Colonic mucosa (tissue), 4 donors: Measurements from ENCODE around the gene EPN2. TPM values are rescaled to one million over a fixed set of nuclear protein-coding genes. Genes with fewer than 3 reads are reported as not detected.

Experiments
- DNase-seq: peaks from one replicate; pipeline ENCODE4 v3.0.0-alpha.2; 2020
- H3K27ac ChIP-seq: fragments of 200-600 bp; one replicate; pipeline ENCODE4 v1.8.0; 2021
- H3K27me3 ChIP-seq: fragments of 200-600 bp; one replicate; pipeline ENCODE4 v1.8.0; 2021
- H3K36me3 ChIP-seq: fragments of 200-600 bp; one replicate; pipeline ENCODE4 v1.8.0; 2021
- H3K4me1 ChIP-seq: fragments of 200-600 bp; one replicate; pipeline ENCODE4 v1.8.0; 2021; ENCODE audit warnings: mild to moderate bottlenecking
- H3K4me3 ChIP-seq: fragments of 200-600 bp; one replicate; pipeline ENCODE4 v1.8.0; 2021
- H3K9ac ChIP-seq, 2 donors: one replicate each; pipeline ENCODE4 v1.7.0; 2013; ENCODE audit warnings: control low read depth in 2 of 2, low read depth in 2 of 2, low read length in 2 of 2
- H3K9me3 ChIP-seq: fragments of 200-600 bp; one replicate; pipeline ENCODE4 v1.8.0; 2021
- CTCF ChIP-seq: fragments of 200-600 bp; IDR thresholded peaks from one replicate; pipeline ENCODE4 v1.8.0; 2022; ENCODE audit warnings: antibody characterized with exemption, mild to moderate bottlenecking
- intact Hi-C: fragments of 100-400 bp; cut with DNase I; formaldehyde crosslinking; loops from one replicate; pipeline ENCODE4 v1.14.1; 2022
- total RNA-seq, 2 donors: library from RNA; stranded (reverse); fragmentation: NEBNext Ultra II Directional in 1 of 2; extraction: Animal tissue kit (Norgen Biotek cat#: 25700) in 1 of 2; gene quantifications; one replicate each; pipeline ENCODE4 v1.2.1, GENCODE V29; 2021
- donor health status: healthy.
- donor health status: DM: no; HTN: no; CAD: no.
- donor health status: DM: no; HTN: no; CAD: no.

Gene EPN2
- total RNA-seq, 2 donors from 2014 or later: 34.7 to 36.3 TPM

DNA sequence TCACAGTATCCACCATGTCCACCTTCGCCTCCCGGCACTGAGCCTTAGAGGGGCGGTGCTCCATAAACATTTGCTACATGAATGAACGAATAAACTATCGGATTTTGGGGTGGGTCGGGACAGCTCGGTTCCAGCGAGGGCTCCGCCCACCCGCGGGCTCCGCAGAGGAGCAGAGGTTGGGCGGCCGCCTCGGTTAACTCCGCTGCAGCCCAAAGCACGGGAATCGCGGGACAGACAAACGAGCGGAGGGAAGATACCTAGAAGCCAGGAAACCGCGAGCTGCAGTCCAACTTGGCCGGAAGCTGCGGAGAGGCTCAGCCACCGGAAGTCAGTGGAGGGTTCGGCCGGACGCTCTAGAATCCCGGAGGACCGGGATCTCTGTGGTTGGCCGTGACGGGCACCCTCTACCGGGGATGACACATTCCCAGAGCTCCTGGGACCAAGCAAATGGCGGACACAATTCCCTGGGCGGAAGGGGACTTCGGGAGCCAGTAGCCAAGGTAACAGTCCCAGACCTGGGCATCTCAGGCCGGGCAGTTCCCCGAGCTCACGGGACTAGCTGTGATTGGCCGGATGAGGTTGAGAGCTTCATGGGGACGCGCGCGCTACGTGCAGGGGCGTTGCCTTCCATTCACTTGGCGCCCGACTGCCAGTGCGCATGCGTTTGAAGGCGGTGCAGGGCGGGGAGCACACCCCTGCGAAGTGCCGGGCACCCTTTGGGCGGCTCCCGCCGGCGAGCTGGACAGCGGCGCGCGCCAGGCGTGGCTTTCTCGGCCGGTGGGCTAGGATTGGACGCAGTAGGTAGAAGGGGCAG is 140.6 kb downstream of the EPN2 start:
- Histone ChIP-seq H3K4me3 (peak overlapping the region; percentile 94), H3K4me1 (peaks cover 6% of the 10 kb centered on the region), H3K36me3 (peaks cover 12% of the 10 kb centered on the region), H3K9ac (peak overlapping the region; percentile 59 to 90), H3K27ac (peak overlapping the region; percentile 94), H3K27me3 (no peaks in the 10 kb centered on the region), H3K9me3 (no peaks in the 10 kb centered on the region)
- DNase-seq: peak; percentile 90
- intact Hi-C loops: no loop called here
- no peak for TF ChIP-seq CTCF

DNA sequence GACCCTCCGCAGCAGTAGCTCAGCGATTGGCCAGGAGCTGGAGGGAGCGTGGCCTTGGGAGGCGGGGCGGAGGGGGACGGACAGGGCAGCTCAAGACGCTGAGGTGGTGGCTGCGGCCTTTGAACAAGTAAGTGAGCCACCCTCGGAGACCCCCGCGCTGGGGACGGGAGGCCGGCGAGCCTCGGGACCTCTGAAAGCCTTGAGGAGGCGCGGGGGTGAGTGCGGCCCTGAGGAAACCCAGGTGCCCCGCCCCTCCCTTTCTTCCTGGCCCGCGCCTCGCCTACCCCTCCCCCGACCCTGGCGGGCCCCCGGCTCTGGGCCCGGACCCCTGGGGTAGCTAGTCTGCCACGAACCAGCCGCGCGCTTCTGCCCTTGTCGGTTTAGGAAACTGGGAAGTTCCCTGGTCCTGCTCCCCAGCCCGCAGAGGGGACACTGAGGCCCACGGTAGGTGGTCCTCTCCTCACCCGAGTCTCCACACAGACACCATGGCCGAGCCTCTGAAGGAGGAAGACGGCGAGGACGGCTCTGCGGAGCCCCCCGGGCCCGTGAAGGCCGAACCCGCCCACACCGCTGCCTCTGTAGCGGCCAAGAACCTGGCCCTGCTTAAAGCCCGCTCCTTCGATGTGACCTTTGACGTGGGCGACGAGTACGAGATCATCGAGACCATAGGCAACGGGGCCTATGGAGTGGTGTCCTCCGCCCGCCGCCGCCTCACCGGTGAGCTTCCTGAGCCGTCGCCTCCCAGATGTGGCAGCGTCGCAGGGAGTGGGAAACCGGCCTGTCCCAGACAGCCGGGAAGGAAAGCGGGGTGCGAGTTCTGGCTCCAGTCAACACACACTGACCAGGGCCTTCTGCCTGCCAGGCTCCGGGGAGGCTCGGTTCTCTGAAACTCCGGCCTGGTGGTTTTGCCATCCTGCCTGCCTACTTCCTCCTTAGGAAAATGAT is 141.5 kb downstream of the EPN2 start, which contains the start of gene MAPK7:
TSS of gene MAPK7 (plus strand) at position 83 of the 945 bp plus-strand sequence. CDS start at position 486, 403 bp downstream.
- peak within 1 kb of the TSS; percentile 94 for H3K4me3 ChIP-seq
- H3K27me3 ChIP-seq: no peaks in the 10 kb centered on the region
- intact Hi-C loops: no loop called here
- TF ChIP-seq CTCF: no peak
- DNase-seq: peak; percentile 98
- H3K36me3 ChIP-seq: peaks cover 20% of the 10 kb centered on the region
- H3K4me1 ChIP-seq: peaks cover 8% of the 10 kb centered on the region
- H3K27ac ChIP-seq: peak within 1 kb of the TSS; percentile 94
- H3K9me3 ChIP-seq: no peaks in the 10 kb centered on the region
- peak within 1 kb of the TSS; percentile 78 to 90 for H3K9ac ChIP-seq

DNA sequence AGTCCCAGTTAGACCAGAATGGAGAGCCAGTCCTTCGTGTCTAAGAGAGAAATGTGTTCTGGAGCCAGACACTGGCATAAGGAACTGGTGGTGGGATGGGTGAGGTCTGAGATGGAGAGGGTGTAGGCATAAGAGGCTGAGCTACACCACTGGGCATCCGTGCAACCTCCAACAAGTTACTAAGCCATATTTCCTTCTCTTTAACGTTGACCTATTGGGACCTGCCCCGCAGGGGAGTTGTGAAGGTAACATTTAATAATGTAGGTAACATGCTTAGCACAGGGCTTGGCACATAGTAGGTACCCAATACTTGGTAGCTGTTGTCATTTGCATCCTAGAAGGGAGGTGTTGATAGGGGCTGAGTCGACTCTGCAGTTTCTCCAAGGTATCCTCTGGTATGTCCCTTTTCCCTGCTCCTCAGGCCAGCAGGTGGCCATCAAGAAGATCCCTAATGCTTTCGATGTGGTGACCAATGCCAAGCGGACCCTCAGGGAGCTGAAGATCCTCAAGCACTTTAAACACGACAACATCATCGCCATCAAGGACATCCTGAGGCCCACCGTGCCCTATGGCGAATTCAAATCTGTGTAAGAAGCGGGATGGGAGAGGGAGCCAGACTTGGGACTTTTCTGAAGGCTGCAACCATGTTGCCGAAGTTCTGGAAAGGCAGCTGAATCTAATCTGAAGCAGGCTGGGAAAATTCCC is 142.3 kb downstream of the EPN2 start:
- Histone ChIP-seq H3K9ac (peak overlapping the region; percentile 78 to 90), H3K27ac (peak overlapping the region; percentile 94), H3K27me3 (no peaks in the 10 kb centered on the region), H3K9me3 (no peaks in the 10 kb centered on the region), H3K4me1 (peaks cover 17% of the 10 kb centered on the region), H3K4me3 (peak overlapping the region; percentile 94), H3K36me3 (peaks cover 21% of the 10 kb centered on the region)
- no peak for DNase-seq
- intact Hi-C loops: no loop called here
- no peak for TF ChIP-seq CTCF

DNA sequence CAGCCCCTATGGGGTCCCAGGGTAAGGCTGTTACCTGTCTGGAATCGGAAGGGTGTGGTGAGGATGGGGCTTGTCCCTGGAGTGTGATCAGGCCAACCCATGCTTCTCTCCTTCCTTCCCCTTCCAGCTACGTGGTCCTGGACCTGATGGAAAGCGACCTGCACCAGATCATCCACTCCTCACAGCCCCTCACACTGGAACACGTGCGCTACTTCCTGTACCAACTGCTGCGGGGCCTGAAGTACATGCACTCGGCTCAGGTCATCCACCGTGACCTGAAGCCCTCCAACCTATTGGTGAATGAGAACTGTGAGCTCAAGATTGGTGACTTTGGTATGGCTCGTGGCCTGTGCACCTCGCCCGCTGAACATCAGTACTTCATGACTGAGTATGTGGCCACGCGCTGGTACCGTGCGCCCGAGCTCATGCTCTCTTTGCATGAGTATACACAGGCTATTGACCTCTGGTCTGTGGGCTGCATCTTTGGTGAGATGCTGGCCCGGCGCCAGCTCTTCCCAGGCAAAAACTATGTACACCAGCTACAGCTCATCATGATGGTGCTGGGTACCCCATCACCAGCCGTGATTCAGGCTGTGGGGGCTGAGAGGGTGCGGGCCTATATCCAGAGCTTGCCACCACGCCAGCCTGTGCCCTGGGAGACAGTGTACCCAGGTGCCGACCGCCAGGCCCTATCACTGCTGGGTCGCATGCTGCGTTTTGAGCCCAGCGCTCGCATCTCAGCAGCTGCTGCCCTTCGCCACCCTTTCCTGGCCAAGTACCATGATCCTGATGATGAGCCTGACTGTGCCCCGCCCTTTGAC is 143.5 kb downstream of the EPN2 start:
- H3K36me3 ChIP-seq: peaks cover 21% of the 10 kb centered on the region
- peaks cover 28% of the 10 kb centered on the region for H3K4me1 ChIP-seq
- intact Hi-C loops: no loop called here
- H3K4me3 ChIP-seq: no peak overlapping the region
- no peak overlapping the region for H3K9ac ChIP-seq
- no peak for TF ChIP-seq CTCF
- H3K27me3 ChIP-seq: no peaks in the 10 kb centered on the region
- DNase-seq: no peak
- no peaks in the 10 kb centered on the region for H3K9me3 ChIP-seq
- H3K27ac ChIP-seq: no peak overlapping the region
